WERI-Rb-1 (cell line): ENCODE results near the gene TTC16.

Source experiments
- DNase-seq: peaks from one replicate; pipeline ENCODE4 v3.0.0-alpha.2; 2020
- H3K27ac ChIP-seq: fragments of 250-450 bp; sonication (Bioruptor Pico); 2 replicates; pipeline ENCODE4 v1.5.1; 2020; ENCODE audit warnings: mild to moderate bottlenecking, moderate library complexity
- H3K27me3 ChIP-seq: fragments of 250-450 bp; sonication (Bioruptor Pico); 2 replicates; pipeline ENCODE4 v1.5.1; 2021; ENCODE audit warnings: mild to moderate bottlenecking, low read depth, moderate library complexity; ENCODE audit not compliant: insufficient read depth, severe bottlenecking
- H3K36me3 ChIP-seq: fragments of 250-450 bp; sonication (Bioruptor Pico); 2 replicates; pipeline ENCODE4 v1.5.1; 2020; ENCODE audit warnings: mild to moderate bottlenecking, moderate library complexity
- H3K4me3 ChIP-seq: 2 replicates; pipeline ENCODE4 v1.5.1; 2011; ENCODE audit warnings: low read depth, mild to moderate bottlenecking, control low read depth, low read length
- H3K9me3 ChIP-seq: fragments of 250-450 bp; sonication (Bioruptor Pico); 2 replicates; pipeline ENCODE4 v1.5.1; 2021; ENCODE audit warnings: mild to moderate bottlenecking, moderate library complexity; ENCODE audit not compliant: severe bottlenecking
- CTCF ChIP-seq: IDR thresholded peaks from 2 replicates; pipeline ENCODE4 v1.5.1; 2011; ENCODE audit warnings: low read depth, mild to moderate bottlenecking, control low read depth, inconsistent platforms, low read length

The TTC16 gene

GRCh38 chr9:127734747-127735529, 19.1 kb downstream of the TTC16 start, which contains the start of gene TOR2A:
Gene TOR2A (minus strand): TSS chr9:127735294. CDS start chr9:127735270, 24 bp downstream.
- peak; percentile 98 for TF ChIP-seq CTCF
- peak within 1 kb of the TSS; percentile 69 for H3K4me3 ChIP-seq
- no peaks in the 10 kb centered on the region for H3K27me3 ChIP-seq
- no peaks in the 10 kb centered on the region for H3K9me3 ChIP-seq
- peak within 1 kb of the TSS; percentile 97 for H3K27ac ChIP-seq
- peaks cover 7% of the 10 kb centered on the region for H3K36me3 ChIP-seq
- DNase-seq: peak; percentile 98

- H3K9me3 ChIP-seq: no peaks in the 10 kb centered on the region
- H3K27ac ChIP-seq: no peak overlapping the region
- no peaks in the 10 kb centered on the region for H3K27me3 ChIP-seq
- peaks cover 7% of the 10 kb centered on the region for H3K36me3 ChIP-seq
- no peak for DNase-seq
- H3K4me3 ChIP-seq: no peak overlapping the region
- TF ChIP-seq CTCF: no peak
Observed at GRCh38 chr9:127735530-127736185, 19.8 kb downstream of the TTC16 start.

GRCh38 chr9:127738666-127739065, 22.8 kb downstream of the TTC16 start:
- Histone ChIP-seq H3K27ac (no peak overlapping the region), H3K4me3 (no peak overlapping the region), H3K27me3 (no peaks in the 10 kb centered on the region), H3K36me3 (peaks cover 8% of the 10 kb centered on the region; the same call in 1 of the 2 replicates), H3K9me3 (peaks cover 6% of the 10 kb centered on the region)
- no peak for DNase-seq
- TF ChIP-seq CTCF: no peak

GRCh38 chr9:127739614-127740330, 23.9 kb downstream of the TTC16 start:
- no peak for TF ChIP-seq CTCF
- Histone ChIP-seq H3K36me3 (peaks cover 8% of the 10 kb centered on the region; the same call in 1 of the 2 replicates), H3K27me3 (no peaks in the 10 kb centered on the region), H3K4me3 (no peak overlapping the region), H3K9me3 (peaks cover 6% of the 10 kb centered on the region), H3K27ac (no peak overlapping the region)
- no peak for DNase-seq

GRCh38 chr9:127741831-127742434, 26.1 kb downstream of the TTC16 start:
- peaks cover 6% of the 10 kb centered on the region for H3K9me3 ChIP-seq
- peak; percentile 55 for DNase-seq
- no peak overlapping the region; the same call in none of the 2 replicates for H3K27ac ChIP-seq
- peaks cover 10% of the 10 kb centered on the region for H3K36me3 ChIP-seq
- H3K27me3 ChIP-seq: no peaks in the 10 kb centered on the region
- no peak overlapping the region for H3K4me3 ChIP-seq
- TF ChIP-seq CTCF: no peak
